H1 (cell line): ENCODE data around the gene FXR1.

Experiments used
- EZH2 ChIP-seq: fragments of 200-600 bp; sonication (generic); IDR thresholded peaks from 2 replicates; pipeline ENCODE4 v1.7.1; 2012; ENCODE audit warnings: low read depth, mild to moderate bottlenecking, moderate library complexity, low read length, inconsistent platforms; ENCODE audit not compliant: severe bottlenecking
- RAD21 ChIP-seq, 2 experiments: IDR thresholded peaks in 1 of 2; conservative IDR thresholded peaks in 1 of 2; 2 replicates each; pipeline ENCODE4 v1.6.1; 2011; ENCODE audit warnings: low read depth in 2 of 2, low read length in 2 of 2, improper control_type of control experiment in 1 of 2, inconsistent platforms in 1 of 2, mild to moderate bottlenecking in 1 of 2, moderate library complexity in 1 of 2

- no peak for TF ChIP-seq EZH2
- TF ChIP-seq RAD21 (IDR thresholded peaks at IDR 0.05 in 1 of 2, conservative IDR thresholded peaks at IDR 0.05 in 1 of 2; ENCODE audit: low read depth in 2 of 2, low read length in 2 of 2): no peak
Measured at GRCh38 chr3:180882115-180882514, 30.4 kb upstream of the FXR1 start.
